HG03097 (cell line): Measurements from ENCODE around the gene PPIF.

ENCODE experiments used
- ATAC-seq: cut with Tn5 transposase; IDR thresholded peaks from one replicate; pipeline ENCODE4 v1.9.1; 2021; ENCODE audit not compliant: unreplicated experiment, low FRiP score

The PPIF gene

GRCh38 chr10:79346388-79347225 is 662 bp upstream of the PPIF start:
- ATAC-seq, result no peak

DNA sequence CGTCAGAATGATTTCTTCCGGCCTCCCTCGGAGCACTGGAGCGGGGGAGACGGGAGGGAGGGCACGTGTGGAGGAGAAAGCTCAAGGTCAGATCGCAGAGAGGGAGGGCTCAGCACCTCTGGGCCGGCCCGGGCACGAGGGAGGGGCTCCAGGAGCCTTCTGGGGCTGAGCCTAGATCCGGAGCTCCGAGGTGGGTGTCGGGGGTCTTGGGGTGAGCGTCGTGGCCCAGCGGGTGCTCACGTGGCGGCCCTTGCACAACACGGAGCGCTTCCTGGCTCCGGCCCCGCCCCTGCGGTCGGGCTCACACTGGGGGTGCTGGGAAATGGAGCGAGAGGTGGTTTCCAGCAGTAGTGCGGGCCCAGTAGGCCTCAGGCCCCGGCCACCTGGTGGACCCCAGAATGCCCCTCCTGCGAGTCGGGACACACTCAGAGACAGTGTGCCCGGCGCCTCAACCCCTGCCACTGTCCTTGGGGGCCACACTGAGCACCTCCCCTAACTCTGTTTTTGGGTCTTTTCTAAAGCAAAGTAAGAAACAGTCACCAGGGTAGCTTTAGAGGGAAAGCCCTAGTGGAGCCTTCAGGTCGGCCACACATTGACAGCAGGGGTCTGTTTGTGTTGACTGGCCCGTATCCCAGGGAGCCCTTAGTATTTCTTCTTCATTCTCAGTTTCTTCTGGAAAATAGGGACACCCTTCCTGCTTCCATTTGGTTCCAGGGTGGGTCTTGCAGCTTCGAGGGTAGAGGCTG is 798 bp downstream of the PPIF start:
- peak; percentile 55 for ATAC-seq

DNA sequence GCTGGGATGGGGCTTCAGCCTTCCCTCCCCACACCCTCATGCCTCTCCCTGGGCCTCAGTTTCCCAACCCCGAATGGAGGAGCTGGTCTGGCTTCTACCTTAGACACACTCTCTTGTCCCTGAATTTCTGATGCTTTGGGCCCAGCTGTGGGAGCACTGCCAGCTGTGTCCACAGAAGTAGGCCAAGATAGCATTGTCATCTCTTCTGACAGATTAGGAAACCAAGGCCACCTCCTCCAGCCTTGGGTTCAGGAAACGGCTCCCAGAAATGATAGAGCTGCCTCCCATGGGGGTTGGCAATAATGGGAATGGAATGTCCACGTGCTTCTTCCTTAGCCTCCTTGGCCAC is 1.3 kb downstream of the PPIF start:
- no peak for ATAC-seq

DNA sequence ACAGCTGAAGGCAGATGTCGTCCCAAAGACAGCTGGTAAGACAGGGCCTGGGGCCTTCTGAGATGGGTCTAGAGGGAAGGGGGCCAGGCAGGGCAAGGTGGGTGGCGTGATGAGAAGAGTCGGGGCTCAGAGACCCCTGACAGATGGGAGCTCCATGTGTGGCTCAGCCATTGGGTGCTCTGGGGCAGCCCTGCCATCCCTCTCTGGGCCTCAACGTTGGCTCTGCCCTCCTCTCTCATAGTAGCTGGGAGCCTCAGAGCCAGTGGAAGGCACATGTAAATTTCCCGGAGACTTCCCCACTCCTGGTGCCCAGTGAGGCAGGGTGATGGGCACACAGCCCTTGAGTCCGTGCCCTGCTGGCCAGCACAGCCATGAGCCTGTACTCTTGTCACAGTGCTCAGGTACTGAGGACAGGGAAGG is 1.8 kb downstream of the PPIF start:
- ATAC-seq, result no peak

DNA sequence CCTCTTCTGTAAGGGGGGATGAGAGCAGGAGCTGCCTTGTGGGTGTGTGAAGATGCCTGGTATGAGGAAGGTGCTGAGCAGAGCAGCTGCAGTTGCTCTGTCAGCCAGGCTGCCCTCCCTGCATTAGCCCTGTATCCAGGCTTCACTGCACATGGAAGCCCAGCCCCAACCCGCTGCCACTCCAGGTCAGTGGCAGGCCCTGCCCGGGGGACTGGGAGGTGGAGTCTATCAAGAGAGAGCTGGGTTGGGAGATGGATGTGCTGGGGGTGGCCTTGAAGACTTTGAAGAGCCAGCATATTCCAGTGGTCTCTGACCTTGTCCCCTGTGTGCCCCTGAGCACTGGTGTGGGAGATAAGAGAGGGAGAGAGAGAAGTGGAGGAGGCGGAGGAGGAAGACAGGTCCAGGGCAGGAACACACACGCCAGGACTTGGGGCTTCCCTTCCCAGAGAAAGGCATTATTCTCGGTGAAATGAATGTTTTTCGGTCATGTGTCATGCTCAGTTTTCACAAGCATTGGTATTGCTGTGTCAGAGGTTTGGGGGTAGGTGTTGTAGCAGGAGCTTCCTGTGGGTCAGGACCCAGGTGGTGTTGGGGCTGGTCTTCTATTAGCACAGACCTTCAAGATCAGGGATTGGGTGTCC is 2.6 kb downstream of the PPIF start:
- ATAC-seq, result no peak

DNA sequence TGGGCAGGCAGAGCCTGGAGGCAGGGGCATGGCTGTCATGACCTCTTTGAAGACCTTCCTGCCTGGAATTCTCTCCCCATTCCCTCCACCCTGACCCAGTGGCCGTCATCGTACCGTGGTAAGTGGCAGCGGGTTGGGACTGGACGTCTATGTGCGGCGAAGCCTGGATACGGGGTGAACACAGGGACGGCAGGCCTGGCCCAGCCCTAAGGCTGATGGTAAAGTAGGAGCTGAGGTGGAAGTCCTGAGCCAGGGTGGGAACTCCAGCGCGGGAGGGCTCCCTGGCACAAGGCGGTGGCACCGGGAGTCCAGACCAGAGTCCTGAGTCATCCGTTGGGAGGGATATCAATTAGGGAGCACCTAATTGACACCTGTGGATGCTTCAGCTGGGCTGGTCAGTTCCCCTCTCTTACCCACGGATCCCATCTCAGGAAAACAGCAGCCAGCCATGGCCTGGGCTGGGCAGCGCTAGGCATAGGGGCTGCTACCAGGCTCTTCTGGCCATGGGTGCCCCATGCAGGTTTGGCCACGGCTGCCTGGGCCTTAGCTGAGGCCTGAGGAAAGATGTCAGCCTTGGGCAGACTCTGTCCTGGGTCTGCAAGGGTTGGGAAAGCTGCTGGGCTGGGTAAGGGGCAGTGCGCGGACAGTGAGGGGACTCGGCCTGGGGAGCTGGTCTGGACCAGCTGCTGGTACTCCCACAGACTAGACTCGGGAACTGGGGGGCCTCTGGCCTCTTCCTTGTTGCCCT is 3.3 kb downstream of the PPIF start:
- no peak for ATAC-seq

DNA sequence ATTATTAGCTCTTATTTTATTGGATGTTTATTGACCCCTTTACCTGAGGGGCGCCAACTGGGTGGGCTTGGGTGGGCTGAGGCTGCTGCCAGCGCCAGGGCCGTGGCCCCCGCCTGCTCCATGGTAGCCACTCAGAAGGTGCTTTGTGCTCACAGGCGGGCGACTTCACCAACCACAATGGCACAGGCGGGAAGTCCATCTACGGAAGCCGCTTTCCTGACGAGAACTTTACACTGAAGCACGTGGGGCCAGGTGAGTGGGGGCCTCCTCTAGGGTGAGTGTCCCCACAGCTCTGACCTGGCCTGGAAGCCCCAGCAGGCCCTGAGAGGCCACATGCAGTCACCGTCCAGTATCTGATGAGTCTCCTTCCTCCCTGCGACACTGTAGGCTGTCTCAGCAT is 4.1 kb downstream of the PPIF start:
- no peak for ATAC-seq

DNA sequence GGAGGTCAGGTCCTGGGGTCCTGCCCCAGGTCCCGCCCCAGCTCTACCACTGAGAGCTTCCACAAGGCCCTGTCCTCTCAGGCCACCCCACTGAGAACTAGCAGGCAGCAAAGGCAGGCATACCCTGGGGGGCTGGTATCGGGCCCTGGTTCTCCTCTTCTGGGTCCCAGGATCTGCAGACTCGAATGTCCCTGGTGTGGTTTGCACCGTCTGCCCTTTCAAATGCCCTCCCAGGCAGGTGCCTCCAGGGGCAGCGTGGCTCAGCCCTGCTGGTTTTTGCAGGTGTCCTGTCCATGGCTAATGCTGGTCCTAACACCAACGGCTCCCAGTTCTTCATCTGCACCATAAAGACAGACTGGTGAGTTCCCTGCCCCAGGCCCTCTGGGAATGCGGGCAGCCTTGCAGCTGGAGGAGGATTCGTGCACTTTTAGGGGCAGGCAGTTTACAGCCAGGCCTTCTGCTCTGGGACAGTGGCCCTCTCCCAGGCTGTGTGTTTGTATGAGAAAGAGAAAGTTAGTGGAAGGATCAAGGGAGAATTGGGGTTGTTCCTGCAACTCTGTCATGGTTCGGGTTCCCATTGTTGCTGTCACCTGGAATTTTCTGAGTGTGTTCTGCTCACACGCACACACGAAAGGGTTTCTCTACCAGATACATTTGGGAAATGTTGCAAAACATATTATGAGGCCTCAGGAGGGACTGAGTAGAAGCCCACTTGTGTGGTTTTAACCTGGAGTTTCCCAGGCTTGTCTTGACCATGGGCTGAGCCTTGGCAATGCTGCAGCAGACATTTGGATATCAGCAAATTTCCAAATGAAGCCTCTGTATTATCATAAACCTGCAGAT is 5.0 kb downstream of the PPIF start:
- no peak for ATAC-seq

GRCh38 chr10:79353000-79353406 is 5.7 kb downstream of the PPIF start:
- no peak for ATAC-seq

DNA sequence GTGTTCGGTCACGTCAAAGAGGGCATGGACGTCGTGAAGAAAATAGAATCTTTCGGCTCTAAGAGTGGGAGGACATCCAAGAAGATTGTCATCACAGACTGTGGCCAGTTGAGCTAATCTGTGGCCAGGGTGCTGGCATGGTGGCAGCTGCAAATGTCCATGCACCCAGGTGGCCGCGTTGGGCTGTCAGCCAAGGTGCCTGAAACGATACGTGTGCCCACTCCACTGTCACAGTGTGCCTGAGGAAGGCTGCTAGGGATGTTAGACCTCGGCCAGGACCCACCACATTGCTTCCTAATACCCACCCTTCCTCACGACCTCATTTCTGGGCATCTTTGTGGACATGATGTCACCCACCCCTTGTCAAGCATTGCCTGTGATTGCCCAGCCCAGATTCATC is 6.5 kb downstream of the PPIF start:
- ATAC-seq, result no peak

GRCh38 chr10:79354141-79354540 is 6.9 kb downstream of the PPIF start:
- no peak for ATAC-seq

DNA sequence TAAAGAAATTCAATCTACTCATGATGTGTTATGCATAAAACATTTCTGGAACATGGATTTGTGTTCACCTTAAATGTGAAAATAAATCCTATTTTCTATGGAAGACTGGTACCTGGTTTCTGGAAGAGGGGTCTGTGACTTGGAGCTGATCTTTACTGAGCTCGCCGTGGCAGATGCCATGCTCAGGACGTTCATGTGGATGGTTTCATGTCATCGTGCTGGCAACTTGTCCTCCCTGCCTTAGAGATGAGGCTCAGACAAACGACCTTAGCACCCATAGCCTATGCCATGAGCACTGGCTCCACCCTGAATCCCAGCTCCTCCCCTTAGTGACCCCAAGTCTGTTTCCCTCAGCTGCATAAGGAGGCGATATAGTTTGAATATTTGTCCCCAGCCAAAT is 7.3 kb downstream of the PPIF start:
- no peak for ATAC-seq

DNA sequence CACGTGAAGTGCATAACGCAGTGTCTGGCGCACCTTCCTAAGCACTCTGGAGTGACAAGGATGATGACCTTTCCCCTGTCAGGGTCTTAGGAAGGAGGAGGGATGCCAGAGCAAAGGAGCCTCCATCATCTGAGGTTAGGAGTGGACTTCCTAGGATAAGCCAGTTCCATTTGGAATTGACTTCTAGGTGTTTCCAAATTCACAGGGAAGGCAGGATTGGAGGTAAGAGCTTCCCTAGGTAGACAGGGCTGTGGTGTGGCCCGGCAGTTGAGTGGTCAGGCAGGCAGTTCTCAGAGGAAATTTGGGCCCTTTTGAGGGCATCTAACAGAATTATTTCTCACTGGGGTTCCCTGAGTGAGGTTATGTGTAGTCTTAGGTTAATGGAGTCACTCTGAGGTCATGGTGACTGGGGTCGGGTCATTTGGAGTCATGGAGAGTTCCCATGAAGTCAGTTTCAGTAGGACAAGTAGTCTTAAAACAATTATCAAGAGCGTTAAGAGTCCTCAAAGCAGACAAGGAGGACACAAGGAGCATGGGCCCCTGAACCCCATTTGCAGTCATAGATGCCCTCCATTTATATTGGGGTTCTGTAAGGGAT is 8.2 kb downstream of the PPIF start:
- no peak for ATAC-seq

DNA sequence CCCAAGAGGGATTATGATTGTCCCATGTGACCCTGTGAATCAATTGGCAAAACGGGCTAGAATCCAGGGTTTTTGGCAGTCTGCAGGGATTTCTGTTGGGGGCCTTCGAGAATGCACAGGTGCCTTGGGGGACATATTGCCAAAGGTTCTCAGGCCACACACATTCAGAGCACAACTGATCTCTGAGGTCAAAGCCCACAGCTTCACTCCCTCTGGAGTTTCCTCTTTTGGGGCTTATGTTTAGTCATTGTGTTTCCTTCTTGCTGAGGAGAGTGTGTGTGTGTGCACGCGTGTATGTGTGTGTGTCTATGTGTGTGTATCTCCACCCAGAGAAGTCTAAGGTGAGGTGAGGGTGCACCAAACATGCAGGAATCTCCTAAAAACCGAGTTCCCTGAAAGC is 8.8 kb downstream of the PPIF start:
- ATAC-seq, result no peak

GRCh38 chr10:79357180-79357579 is 9.9 kb downstream of the PPIF start:
- ATAC-seq, result no peak

DNA sequence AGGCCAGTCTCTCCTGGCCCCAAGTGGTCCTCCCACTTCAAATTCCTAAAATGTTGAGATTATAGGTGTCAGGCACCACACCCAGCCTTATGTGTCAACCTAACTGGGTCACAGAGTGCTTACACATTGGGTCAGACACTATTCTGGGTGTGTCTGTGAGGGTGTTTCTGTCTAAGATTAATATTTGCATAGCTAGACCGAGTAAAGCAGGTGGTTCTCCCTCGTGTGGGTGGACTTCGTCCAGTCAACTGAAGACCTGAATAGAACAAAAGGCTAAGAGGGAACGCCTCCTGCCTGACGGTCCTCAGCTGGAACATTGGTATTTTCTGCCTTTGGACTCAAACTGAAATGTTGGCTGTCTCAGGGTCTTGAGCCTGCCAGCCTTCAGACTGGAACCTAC is 11.5 kb downstream of the PPIF start:
- no peak for ATAC-seq

DNA sequence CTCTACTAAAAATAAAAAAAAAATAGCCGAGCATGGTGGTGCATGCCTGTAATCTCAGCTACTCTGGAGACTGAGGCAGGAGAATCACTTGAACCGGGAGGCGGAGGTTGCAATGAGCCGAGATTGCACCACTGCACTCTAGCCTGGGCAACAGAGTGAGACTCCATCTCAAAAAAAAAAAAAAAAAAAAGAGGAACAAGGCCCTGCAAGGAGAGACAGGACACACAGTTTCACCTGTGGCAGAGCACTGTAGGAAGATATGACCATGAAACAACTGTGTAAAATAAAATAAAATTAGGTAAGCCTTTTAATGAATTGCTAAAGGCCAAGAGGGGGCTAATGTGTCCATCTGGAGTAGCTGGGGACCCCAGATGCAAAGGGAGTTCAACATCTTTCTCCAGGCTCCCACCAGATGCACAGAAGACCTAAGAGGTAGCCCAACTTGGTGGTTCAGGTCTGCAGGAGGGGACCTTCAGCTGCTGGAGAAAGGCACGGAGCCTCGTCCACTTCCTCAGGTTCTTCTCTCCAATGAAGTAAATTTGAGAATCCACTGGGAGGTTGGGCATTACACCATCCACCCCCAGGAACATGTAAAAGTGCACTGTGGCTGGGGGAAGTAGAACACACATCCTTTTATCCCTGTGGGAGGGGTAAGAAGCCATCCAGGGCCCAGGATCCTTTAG is 12.7 kb downstream of the PPIF start:
- no peak for ATAC-seq

DNA sequence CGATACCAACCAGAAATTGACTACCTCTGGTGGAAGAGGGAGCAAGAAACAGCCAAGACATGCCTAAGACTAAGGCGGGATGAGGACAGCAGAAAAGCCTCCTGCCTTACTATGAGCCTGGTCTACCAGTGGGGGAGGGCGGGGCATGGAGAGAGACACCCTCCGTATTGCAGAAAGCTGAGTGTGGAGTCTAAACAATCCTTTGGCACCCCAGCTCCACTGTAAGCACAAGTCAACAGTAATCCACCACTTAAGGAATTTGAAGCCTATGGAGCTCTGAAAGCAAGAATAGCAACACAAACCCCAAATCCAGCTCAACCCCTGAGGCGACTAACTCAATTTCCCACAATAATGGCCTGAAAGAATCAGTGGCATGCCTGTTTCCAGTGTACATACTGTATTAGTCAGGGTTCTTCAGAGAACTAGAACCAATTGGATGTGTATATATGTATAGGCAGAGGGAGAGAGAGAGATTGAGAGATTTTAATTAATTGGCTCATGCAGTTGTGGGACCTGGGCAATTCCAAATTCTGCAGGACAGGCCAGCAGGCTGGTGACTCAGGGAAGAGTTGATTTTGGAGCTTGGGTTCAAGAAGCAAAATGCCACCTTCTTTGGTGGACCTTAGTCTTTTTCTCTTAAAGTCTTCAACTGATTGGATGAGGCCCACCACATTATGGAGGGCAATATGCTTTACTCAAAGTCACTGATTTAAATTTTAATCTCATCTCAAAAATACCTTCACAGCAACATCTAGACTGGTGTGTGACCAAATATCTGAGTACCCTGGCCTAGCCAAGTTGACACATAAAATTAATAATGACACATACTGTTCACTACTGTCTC is 13.5 kb downstream of the PPIF start:
- no peak for ATAC-seq
